Caki2 (cell line): Measurements from ENCODE around the gene RTTN. TPM values are rescaled to one million over a fixed set of nuclear protein-coding genes. Genes with fewer than 3 reads are reported as not detected.
A peak's percentile ranks its signal among the peaks of the same experiment; 100 is the strongest.
"Not testable (repeated sequence)": the region's sequence is repeated elsewhere in the genome, so short reads cannot be mapped to it uniquely, and the experiment has no call there.

ENCODE experiments used
- DNase-seq: peaks from one replicate; pipeline ENCODE4 v3.0.0-alpha.2; 2015; ENCODE audit warnings: low read depth
- in situ Hi-C: cut with HindIII; loops from 2 replicates; pipeline ENCODE4 v1.10.0; 2016; ENCODE audit warnings: low sequenced_read_pairs, low pct_unique_long_range_greater_than_20kb, mixed read lengths
- total RNA-seq: library from RNA; depleted of rRNA; stranded (reverse); fragments of >200 nt; shearing (Covaris generic); gene quantifications from 2 replicates; pipeline ENCODE4 v1.2.3, GENCODE V29; 2014; ENCODE audit warnings: low replicate concordance; rRNA removed

RTTN gene
- total RNA-seq = 1.1 and 1.7 TPM in 2 replicates

GRCh38 chr18:70205421-70206397 lies at the start of gene RTTN:
RTTN (minus strand) TSS chr18:70205687; CDS start chr18:70205658, 29 bp downstream.
- DNase-seq = peak; percentile 89
- in situ Hi-C loops = no loop called here

- in situ Hi-C loops = no loop called here
These were observed 45.3 kb upstream of the RTTN start for GRCh38 chr18:70250781-70251180.

GRCh38 chr18:70249861-70250260 lies 44.4 kb upstream of the RTTN start:
- DNase-seq = not testable (repeated sequence)

More at GRCh38 chr18:70250781-70251180, 45.3 kb upstream of the RTTN start:
- no peak for DNase-seq

GRCh38 chr18:70249118-70249517 lies 43.6 kb upstream of the RTTN start:
- DNase-seq = no peak
- in situ Hi-C loops = no loop called here

More at GRCh38 chr18:70249861-70250260, 44.4 kb upstream of the RTTN start:
- in situ Hi-C loops = not testable (repeated sequence)

- in situ Hi-C loops = no loop called here
These were observed 40.6 kb upstream of the RTTN start for GRCh38 chr18:70246061-70246466.

GRCh38 chr18:70243131-70243929 lies 37.8 kb upstream of the RTTN start:
- DNase-seq = no peak
- in situ Hi-C loops = no loop called here

More at GRCh38 chr18:70246061-70246466, 40.6 kb upstream of the RTTN start:
- no peak for DNase-seq

GRCh38 chr18:70236921-70237320 lies 31.4 kb upstream of the RTTN start:
- in situ Hi-C loops, DNase-seq: not testable (repeated sequence)

GRCh38 chr18:70235478-70235877 lies 30.0 kb upstream of the RTTN start:
- DNase-seq = no peak
- in situ Hi-C loops = no loop called here

GRCh38 chr18:70234667-70235459 lies 29.4 kb upstream of the RTTN start:
- no peak for DNase-seq
- in situ Hi-C loops = no loop called here

GRCh38 chr18:70233974-70234373 lies 28.5 kb upstream of the RTTN start:
- DNase-seq = no peak
- in situ Hi-C loops = no loop called here

- in situ Hi-C loops = no loop called here
- no peak for DNase-seq
These were observed 26.8 kb upstream of the RTTN start for GRCh38 chr18:70232261-70232660.

GRCh38 chr18:70229639-70230038 lies 24.2 kb upstream of the RTTN start:
- no peak for DNase-seq
- in situ Hi-C loops = no loop called here

- in situ Hi-C loops = no loop called here
- DNase-seq = no peak
These were observed 23.0 kb upstream of the RTTN start for GRCh38 chr18:70228536-70228935.

GRCh38 chr18:70227438-70227837 lies 22.0 kb upstream of the RTTN start:
- in situ Hi-C loops = no loop called here
- DNase-seq = no peak

GRCh38 chr18:70221915-70222278 lies 16.4 kb upstream of the RTTN start:
- no peak for DNase-seq

GRCh38 chr18:70221156-70221914 lies 15.8 kb upstream of the RTTN start:
- DNase-seq = no peak
- in situ Hi-C loops = no loop called here

More at GRCh38 chr18:70221915-70222278, 16.4 kb upstream of the RTTN start:
- in situ Hi-C loops = no loop called here

- in situ Hi-C loops = no loop called here
- DNase-seq = no peak
These were observed 15.1 kb upstream of the RTTN start for GRCh38 chr18:70220628-70221027.
